Ascending aorta (tissue), 2 donors: ENCODE data around the gene TCEA3. TPM values are rescaled to one million over a fixed set of nuclear protein-coding genes. Genes with fewer than 3 reads are reported as not detected.

ENCODE experiments used
- DNase-seq, 2 donors: peaks; one replicate each; pipeline ENCODE4 v3.0.0-alpha.2; 2019; ENCODE audit warnings: low spot score in 2 of 2
- H3K27ac ChIP-seq, 2 donors: fragments of 200-600 bp; sonication (generic); one replicate each; pipeline ENCODE4 v1.5.1; 2016 to 2017; ENCODE audit warnings: mild to moderate bottlenecking in 1 of 2
- H3K27me3 ChIP-seq: fragments of 200-600 bp; sonication (generic); one replicate; pipeline ENCODE4 v1.5.1; 2017
- H3K36me3 ChIP-seq, 2 donors: fragments of 200-600 bp; sonication (generic); one replicate each; pipeline ENCODE4 v1.5.1; 2016
- H3K4me1 ChIP-seq, 2 donors: fragments of 200-600 bp; sonication (generic); one replicate each; pipeline ENCODE4 v1.5.1; 2016 to 2017; ENCODE audit warnings: mild to moderate bottlenecking in 1 of 2
- H3K4me3 ChIP-seq, 2 donors: fragments of 200-600 bp; sonication (generic); one replicate each; pipeline ENCODE4 v1.5.1; 2016 to 2017; ENCODE audit warnings: mild to moderate bottlenecking in 1 of 2
- H3K9me3 ChIP-seq, 2 donors: fragments of 200-600 bp; sonication (generic); one replicate each; pipeline ENCODE4 v1.5.1; 2016
- CTCF ChIP-seq, 3 experiments: fragments of 200-600 bp in 2 of 3; fragments of 450-650 bp in 1 of 3; sonication (generic) in 2 of 3; IDR thresholded peaks; one replicate each; pipeline ENCODE4 v1.5.1; 2016 to 2019; ENCODE audit warnings: antibody characterized with exemption in 3 of 3, mild to moderate bottlenecking in 1 of 3, moderate library complexity in 1 of 3
- intact Hi-C: fragments of 100-400 bp; cut with DNase I; formaldehyde crosslinking; loops from one replicate; pipeline ENCODE4 v1.15.1; 2023
- total RNA-seq: library from RNA; depleted of rRNA; stranded (reverse); fragments of >200 nt; gene quantifications from one replicate; pipeline ENCODE4 v1.1.0, GENCODE V29; 2016

TCEA3 gene
- total RNA-seq, 1 donor from 2014 or later = 11.3 TPM

GRCh38 chr1:23461050-23461449 is 36.5 kb upstream of the TCEA3 start:
- no peak for DNase-seq
- no peaks in the 10 kb centered on the region for H3K4me1 ChIP-seq
- no peaks in the 10 kb centered on the region for H3K36me3 ChIP-seq
- intact Hi-C loops = no loop called here
- no peak overlapping the region for H3K27ac ChIP-seq
- H3K27me3 ChIP-seq = no peaks in the 10 kb centered on the region
- no peaks in the 10 kb centered on the region for H3K9me3 ChIP-seq
- no peak overlapping the region for H3K4me3 ChIP-seq
- TF ChIP-seq CTCF (IDR thresholded peaks at IDR 0.05) = no peak

GRCh38 chr1:23460519-23460918 is 36.0 kb upstream of the TCEA3 start:
- no peak overlapping the region for H3K27ac ChIP-seq
- no peaks in the 10 kb centered on the region for H3K4me1 ChIP-seq
- intact Hi-C loops = no loop called here
- H3K36me3 ChIP-seq = peaks cover 0 to 2% of the 10 kb centered on the region in 2 donors
- no peaks in the 10 kb centered on the region for H3K9me3 ChIP-seq
- TF ChIP-seq CTCF (IDR thresholded peaks at IDR 0.05) = no peak
- H3K4me3 ChIP-seq = no peak overlapping the region
- no peak for DNase-seq
- no peaks in the 10 kb centered on the region for H3K27me3 ChIP-seq

DNA sequence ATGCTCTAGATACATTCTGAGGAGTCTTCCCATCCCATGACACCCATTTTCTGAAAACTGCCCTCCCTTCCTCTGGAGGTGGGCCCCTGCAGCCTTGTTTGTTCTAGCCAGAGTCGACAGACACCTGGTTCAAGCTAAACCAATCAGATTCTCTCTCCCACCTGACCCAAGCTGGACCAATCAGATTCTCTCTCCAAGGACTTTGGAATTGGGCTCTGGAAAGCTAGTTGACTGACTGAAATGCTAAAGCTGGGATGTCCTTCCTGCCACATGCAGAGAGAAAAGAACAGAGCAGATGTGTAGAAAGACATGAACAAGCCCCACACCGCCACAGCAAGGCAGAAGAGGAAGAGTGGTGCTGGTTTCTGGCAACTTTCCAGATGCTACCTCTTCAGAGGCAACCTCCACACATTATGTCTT is 34.8 kb upstream of the TCEA3 start:
- no peak overlapping the region for H3K4me3 ChIP-seq
- DNase-seq = no peak
- intact Hi-C loops = no loop called here
- no peak for TF ChIP-seq CTCF (IDR thresholded peaks at IDR 0.05)
- no peak overlapping the region for H3K27ac ChIP-seq
- H3K9me3 ChIP-seq = no peaks in the 10 kb centered on the region
- no peaks in the 10 kb centered on the region for H3K27me3 ChIP-seq
- H3K4me1 ChIP-seq = no peaks in the 10 kb centered on the region
- H3K36me3 ChIP-seq = peaks cover 7 to 9% of the 10 kb centered on the region in 2 donors

- Histone ChIP-seq H3K9me3 (no peaks in the 10 kb centered on the region), H3K27me3 (no peaks in the 10 kb centered on the region), H3K27ac (no peak overlapping the region), H3K4me1 (peaks cover 3 to 6% of the 10 kb centered on the region in 2 donors), H3K36me3 (peaks cover 10 to 15% of the 10 kb centered on the region in 2 donors), H3K4me3 (no peak overlapping the region)
- intact Hi-C loops = no loop called here
- DNase-seq = no peak
- TF ChIP-seq CTCF (IDR thresholded peaks at IDR 0.05) = no peak
Measured at GRCh38 chr1:23456226-23456625, 31.7 kb upstream of the TCEA3 start.

- DNase-seq = no peak
- H3K36me3 ChIP-seq = peaks cover 16 to 26% of the 10 kb centered on the region in 2 donors
- no peak overlapping the region for H3K4me3 ChIP-seq
- peaks cover 3 to 6% of the 10 kb centered on the region in 2 donors for H3K4me1 ChIP-seq
- TF ChIP-seq CTCF (IDR thresholded peaks at IDR 0.05) = no peak
- no peaks in the 10 kb centered on the region for H3K9me3 ChIP-seq
- no peaks in the 10 kb centered on the region for H3K27me3 ChIP-seq
- intact Hi-C loops = no loop called here
- H3K27ac ChIP-seq = no peak overlapping the region
Measured at GRCh38 chr1:23453455-23454000, 29.0 kb upstream of the TCEA3 start.

- H3K4me1 ChIP-seq = peaks cover 3 to 6% of the 10 kb centered on the region in 2 donors
- H3K27me3 ChIP-seq = no peaks in the 10 kb centered on the region
- peaks cover 16 to 26% of the 10 kb centered on the region in 2 donors for H3K36me3 ChIP-seq
- intact Hi-C loops = no loop called here
- H3K27ac ChIP-seq = peak overlapping the region in 1 of 2 donors; percentile 26
- TF ChIP-seq CTCF (IDR thresholded peaks at IDR 0.05) = no peak
- H3K9me3 ChIP-seq = no peaks in the 10 kb centered on the region
- DNase-seq = no peak
- H3K4me3 ChIP-seq = no peak overlapping the region
Measured at GRCh38 chr1:23452011-23452411, 27.5 kb upstream of the TCEA3 start.
